IPS-NIHi7 (cell line): ENCODE measurements around the gene MAPK14.
"Not testable (repeated sequence)": the region's sequence is repeated elsewhere in the genome, so short reads cannot be mapped to it uniquely, and the experiment has no call there.

ENCODE experiments used
- DNase-seq: peaks from one replicate; pipeline ENCODE4 v3.0.0; 2012; ENCODE audit warnings: mixed read lengths; ENCODE audit errors: extremely low spot score

MAPK14 gene

DNA sequence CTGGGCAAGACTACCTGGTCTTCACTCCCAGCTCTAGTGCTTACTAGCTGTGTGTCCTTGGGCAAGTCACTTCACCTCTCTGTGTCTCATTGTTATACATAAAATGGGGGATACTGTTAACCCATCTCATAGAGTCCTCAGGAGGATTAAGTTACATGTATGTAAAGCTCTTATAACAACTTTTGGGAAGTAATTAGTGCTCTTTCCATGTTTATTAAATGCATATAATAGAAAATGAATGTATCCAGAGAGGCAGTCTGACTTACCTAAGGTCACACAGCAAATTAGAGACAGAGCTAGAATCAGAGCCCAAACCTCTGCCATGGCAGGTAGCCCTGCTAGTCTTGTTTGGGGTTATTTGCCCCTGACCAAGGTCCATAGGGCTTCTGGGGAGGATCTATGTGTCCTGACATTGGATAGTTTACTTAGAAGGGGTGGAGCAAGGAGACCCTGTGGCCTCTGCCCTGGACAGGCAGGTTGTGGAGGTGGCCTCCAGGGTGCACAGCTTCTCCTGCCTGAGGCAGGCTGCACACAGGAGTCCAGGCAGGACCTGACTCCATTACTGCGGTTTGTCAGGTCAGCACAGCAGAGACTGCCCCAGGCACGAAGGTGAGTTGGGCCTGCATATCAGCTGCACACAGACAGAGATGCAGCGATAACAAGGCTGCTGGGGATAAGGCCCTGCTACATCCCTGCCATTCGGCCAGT lies 94.3 kb downstream of the MAPK14 start:
- no peak for DNase-seq

DNA sequence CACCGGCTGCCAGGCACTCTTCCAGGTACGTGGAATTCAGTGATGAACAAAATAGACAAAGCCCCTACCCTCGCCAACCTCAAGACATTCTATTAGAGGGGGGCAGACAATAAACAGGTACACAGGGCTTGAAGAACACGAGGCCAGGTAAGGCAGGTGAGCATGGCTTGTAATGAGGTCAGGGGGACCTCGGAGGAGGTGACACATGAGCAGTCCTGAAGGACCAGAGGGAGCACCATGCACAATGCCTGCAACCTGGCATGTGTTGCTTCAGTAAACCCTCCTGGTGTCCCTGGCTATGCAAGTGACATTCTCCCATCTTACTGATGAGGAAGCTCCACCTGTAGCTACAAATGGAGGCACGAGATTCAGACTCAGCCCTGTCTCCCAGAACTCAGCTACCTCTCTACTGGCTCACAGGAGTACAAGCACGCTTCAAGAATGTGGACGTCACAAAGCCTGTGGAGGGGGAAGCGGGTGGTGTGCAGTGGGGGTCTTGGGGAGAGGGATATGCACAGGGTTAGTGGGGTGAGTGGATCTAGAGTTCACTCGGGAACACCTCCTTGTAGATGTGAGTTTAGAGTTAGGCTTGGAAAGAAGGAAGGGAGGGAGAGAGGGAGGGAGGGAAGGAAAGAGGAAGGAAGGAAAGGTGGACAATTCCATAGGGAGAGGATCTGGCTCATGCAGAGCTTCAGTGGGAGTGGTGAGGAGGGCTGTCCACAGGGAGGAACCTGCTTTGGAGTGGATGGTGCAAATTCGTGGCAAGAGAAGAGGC lies 95.1 kb downstream of the MAPK14 start:
- DNase-seq = no peak

DNA sequence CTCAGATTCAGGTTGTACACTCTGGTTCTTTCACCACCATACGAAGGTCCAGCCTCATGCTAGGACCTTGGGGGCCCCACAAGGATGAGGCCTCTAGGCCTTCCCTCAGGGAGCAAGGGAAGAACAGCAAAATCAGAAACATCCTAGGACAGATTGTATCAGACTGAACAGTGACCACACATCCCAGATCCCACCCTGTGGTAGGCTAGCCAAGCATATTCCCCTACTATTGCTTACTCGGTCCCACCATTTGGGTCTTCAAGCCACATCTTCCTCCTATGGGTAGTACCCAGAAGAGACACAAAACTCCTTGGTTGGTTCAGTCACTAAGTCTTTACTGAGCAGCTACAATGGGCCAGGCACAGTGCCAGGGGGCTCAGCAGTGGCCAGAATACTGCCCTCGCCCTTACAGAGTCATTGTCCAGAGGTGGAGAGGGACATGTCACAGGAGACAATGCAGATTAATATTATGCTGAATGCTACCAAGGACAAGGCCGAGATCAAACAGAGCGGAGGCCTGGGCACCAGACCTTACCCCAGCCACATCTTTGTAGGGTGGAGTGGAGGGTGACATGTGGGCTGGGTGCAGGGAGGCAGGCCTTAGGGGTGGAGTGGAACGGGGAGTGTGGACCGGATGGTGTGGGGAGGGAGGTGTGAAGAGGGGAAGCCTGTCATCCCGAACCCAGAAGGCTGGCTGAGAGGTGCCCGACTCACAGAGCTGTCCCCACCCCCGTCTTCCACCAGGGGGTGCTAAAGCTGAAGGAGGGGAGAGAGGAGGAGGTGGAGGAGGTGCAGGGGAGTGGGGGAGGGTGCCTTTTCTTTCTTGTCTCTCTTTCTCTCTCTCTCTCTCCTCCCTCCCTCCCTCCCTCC lies 95.9 kb downstream of the MAPK14 start:
- peak; percentile 87 for DNase-seq

DNA sequence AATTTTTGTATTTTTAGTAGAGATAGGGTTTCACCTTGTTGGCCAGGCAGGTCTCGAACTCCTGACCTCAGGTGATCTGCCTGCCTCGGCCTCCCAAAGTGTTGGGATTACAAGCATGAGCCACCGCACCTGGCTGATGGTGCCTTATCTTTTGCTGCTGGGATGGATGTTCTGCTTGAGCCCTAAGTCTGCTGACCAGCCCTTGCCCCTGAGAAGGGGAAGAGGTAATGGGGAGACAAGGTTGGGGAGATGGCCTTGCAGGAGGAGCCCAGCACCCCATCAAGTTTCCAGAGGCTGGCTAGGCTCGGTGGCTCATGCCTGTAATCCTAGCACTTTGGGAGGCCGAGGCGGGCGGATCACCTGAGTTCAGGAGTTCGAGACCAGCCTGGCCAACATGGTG lies 96.7 kb downstream of the MAPK14 start:
- not testable (repeated sequence) for DNase-seq

DNA sequence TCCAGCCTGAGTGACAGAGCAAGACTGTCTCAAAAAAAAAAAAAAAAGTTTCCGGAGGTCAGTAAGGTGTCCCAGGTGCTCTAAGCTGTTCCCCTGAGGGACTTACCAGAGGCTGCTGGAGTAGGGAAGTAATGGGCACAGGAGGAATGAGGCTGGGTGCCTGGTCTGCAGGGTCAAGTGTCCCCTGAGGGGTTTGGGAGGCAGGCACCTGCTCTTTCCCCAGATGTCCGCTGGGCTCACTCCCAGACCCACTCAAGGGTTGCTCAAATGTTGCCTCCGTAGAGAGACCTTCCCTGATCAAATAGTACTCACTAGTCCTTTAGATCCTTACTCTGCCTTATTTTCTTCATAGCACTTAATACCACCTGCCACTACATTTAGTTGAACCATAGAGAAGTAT lies 97.3 kb downstream of the MAPK14 start:
- DNase-seq = no peak

DNA sequence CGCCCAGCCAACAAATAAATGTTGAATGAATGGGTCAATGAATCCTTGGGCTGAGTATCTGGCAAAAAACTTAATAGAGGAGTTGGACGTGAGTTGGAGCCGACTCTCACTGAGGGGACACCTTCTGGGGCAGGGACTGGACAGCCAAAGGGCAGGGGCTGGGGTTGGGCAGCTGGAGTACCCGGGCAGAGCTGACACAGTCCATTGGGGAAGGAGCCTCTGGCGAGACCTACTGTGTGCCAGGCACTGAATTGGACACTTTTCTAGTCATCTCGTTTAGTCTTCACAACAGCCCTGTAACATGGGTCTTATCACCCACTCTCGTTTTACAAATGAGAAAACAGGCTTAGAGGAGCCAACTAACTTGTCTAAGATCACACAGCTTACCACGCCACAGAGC lies 98.0 kb downstream of the MAPK14 start:
- DNase-seq = no peak

DNA sequence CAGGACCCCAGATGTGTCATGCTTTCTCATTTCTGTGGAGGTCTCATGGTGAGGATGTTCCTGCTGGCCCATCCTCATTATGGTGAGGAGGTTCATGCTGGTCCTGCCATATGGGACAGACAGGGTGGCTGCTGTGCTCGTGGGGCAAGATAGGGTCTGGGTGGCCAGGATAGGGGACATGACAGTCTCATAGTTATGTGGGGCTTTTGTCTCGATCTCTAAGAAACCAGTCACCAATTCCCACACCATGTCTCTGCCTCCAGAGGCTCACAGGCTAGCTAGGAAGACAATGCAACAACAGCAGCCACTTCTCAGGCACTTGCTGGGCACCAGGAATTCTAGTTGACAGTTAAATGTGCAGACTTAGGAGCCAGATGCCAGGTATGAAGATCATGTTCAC lies 98.5 kb downstream of the MAPK14 start:
- no peak for DNase-seq

DNA sequence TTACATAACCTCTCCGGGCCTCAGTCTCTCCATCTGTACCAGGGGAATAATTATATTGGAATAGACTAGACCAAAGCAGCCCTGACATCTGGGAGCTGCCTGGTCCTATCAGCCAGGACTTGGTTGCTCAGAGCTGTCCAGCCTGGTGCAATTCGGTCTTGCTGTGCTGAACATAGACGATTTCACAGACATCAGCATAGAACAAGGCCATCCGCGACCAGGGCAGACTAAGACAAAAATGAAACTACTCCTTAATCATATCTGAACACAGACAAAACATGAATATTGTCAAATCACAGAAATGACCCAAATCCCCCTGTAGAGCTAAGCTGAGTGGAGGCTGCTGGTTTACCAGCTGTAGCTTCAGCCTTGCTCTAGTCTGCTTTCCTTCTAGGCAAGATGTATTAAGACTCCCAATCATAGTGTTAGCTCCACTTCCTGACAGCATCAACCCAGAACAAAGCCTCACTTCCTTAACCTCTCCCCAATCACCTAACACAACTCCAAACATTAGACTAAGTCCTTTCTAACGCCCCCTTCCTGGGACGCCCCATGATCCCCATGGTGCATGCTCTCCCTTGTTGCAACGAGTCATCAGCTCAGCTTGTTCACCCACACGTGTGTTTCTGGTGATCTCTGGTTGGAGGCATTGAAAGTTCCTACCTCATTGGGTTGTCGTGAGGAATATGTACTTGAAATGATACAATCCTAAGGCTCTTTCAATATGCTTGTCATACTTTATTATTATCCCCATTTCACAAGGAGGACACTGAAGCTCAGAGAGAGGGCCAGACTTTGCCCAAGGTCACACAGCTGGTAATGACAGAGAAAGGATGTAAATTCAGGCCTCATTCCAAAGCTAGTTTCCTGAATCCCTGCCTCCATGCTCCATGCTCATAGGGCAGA lies 99.2 kb downstream of the MAPK14 start:
- no peak for DNase-seq

DNA sequence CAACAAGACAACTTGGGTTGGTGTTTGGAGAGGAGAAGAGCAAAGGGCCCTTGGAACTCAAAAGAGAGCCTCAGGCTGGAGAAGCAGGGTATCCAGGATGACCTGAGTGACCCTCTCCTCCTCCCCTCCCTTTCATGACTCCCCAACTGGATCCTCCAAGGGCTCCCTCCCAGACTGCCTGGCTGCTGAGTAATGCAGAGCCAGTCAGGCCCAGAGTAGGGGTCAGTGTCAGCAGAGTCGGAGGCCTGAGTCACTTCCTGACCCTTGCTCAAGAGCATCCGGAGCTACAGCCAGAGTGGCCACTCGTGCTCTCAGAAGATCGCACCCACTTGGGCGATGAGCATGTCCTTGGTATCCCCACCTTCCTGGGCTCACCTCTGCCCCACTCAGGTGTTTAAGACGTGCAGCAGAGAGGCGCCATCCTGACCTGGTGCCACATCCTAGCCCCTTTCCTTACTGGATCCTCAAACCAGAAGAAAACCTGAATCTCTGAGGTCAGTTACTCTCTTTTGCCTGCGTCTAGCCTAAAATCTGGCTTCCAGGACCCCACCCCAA lies 99.9 kb downstream of the MAPK14 start:
- peak; percentile 29 for DNase-seq

DNA sequence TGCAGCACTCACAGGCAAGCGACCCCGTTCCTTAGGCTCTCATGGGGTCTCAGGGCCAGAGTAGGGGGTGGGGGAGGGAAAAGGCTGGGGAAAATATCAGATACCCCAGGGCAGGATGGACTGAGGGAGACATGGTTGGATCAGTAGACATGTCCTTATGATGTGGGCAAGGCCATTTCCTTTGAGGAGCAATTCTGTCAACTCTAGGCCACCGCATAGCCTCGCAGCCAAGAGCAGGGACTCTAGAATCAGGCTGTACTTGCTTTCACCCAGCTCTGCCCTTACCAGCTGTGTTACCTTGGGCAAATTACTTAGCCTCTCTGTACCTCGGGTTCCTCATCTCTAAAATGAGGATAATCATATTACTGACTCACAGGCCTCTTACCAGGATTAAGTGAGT lies 100.5 kb downstream of the MAPK14 start:
- no peak for DNase-seq

DNA sequence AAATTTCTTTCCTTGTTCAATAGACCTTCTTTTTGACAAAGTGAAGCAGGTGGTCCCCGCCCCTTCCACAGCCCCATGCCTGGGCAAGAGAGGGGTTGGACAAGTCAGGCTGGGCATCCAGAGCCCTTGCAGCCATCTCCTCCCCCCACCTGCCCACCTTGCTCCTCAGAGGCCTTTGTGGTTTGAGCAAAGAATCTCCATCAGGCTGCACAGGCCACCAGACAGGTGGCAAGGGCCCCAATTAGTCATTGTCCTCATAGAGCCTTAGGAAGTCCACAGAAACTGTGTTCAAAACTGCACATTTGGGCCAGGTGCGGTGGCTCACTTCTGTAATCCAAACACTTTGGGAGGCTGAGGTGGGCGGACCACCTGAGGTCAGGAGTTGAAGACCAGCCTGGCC lies 101.2 kb downstream of the MAPK14 start:
- no peak for DNase-seq

DNA sequence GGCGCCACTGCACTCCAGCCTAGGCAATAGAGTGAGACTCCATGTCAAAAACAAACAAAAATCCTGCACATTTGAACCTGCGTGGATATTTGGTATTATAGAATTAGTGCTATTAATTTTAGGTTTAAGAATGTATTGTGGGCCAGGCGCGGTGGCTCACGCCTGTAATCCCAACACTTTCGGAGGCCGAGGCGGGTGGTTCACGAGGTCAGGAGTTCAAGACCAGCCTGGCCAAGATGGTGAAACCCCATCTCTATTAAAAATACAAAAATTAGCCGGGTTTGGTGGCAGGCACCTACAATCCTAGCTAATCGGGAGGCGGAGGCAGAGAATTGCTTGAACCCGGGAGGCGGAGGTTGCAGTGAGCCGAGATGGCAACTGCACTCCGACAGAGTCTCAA lies 101.7 kb downstream of the MAPK14 start:
- DNase-seq = not testable (repeated sequence)

DNA sequence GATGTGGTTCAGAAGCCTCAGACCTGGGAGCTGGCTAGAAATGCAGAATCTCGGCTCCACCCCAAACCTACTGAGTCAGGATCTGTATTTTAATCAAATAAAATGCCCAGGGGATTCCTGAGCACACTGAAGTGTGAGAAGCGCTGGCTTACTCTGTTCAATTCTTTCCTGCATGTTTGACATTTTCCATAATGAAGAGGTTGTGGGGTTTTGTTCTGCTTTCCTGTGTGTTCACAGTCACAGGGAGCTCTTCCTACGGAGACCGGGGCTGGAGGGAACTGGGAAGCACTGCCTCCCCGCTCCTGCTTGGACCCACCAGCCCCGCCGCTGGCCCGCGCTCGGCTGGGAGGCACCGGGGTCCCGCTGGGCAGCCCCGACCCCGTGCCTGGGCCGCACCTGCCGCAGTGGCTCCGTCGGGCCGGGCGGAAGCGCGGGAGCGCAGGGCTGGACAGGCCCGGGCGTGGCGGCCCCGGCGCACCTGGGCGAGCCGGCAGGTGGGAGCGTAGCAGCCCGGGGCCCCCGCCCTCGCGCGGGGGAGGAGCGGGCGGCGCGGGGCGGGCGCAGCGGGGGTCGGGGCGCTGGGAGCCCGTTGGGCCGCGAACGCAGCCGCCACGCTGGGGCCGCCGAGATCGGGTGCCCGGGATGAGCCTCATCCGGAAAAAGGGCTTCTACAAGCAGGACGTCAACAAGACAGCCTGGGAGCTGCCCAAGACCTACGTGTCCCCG lies 102.5 kb downstream of the MAPK14 start, which contains the start of gene MAPK13:
MAPK13 (plus strand) TSS at position 573 of the 726 bp plus-strand sequence; CDS start at position 643, 70 bp downstream.
- peak; percentile 67 for DNase-seq

DNA sequence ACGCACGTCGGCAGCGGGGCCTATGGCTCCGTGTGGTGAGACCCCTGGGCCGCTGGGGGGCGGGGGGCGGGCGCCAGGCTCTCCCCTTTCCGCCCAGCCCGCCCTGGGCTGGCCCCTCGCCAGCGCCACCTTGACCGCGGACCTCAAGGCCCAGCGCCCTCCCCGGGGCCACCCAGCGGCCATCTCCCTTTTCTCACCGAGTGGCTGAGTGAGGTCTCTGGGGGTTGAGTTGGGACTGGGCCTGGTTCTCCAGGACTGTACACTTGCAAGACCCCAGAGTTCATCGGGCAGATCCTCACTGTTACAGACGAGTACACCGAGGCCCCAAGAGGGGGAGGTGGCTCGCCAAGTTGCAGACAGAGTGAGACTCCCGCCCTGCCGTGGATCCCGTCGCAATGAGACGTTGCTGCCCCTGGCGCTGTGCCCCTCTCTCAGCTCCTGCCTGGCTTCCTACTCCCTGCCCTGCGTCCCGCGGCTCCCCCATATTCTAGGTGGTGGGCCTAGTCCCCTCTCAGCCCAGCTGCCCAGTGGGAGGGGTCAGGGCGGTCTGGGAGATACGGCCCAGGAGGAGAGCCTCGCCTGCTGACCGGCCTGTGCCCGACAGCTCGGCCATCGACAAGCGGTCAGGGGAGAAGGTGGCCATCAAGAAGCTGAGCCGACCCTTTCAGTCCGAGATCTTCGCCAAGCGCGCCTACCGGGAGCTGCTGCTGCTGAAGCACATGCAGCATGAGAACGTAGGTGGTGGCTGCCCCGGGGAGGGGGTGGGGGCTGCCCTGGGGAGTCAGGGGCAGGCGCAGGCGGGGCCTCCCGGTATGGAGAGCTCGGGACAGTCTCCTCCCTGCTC lies 103.3 kb downstream of the MAPK14 start:
- peak; percentile 58 for DNase-seq

DNA sequence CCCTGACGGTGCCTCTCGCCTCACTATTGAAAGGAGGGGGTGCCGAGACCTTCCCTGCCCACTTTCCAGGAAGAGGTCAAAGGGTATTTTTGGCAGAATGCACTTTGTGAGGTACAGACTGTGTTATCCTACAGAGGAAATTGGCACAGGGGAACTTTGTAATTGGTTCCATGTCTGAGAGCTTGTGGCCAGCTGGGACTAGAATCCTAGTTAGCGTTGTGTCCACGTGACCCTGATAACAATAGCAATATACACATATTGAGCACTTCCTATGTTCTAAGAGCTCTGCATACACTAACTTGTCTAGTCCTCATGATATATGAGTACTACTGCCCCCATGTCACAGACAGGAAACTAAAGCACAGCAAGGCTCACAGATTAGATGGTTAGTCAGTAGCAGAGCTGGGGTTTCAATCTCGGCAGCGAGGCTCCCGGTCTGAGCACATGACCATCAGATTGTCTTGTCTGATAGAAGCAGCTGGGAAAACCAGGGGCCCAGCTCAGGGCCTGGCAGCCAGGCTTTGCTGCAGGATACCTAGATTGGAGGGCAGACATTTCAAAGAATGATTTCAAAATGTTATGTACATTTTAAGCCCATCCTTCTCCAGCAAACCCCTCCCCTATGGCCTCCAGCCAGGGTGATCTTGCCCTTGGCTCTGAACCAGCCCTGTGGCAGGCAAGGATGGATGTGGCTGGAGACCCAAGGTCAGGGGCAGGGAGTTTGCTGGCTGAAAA lies 104.1 kb downstream of the MAPK14 start:
- no peak for DNase-seq

DNA sequence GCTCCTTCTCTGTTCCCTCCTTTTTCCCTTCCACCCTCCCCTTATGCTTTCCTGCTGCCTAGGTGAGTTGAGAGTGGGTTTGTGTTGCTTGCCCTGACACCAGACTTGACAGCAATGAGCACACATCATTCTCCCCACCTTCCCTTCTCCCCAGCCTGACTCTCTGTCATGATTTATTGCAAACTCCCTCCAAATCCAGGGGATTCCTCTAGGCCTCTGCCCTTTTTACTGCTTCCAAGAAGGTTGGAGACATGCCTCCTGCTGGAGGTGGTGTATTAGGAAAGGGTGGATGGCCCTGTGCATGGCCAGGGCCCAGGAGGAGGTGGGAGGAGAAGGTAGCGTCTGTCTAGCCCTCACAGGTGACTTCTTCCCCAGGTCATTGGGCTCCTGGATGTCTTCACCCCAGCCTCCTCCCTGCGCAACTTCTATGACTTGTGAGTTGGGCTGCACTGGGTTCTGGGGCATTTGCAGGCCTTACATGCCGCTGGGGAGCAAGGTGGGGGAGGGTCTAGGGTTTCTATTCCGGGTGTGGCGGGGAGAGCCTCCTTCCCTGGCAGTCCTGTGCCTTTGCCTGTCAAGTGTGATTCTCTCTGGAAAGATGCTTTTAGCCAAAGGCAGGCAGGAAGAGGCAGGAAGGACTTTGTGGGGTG lies 104.8 kb downstream of the MAPK14 start:
- DNase-seq = no peak

DNA sequence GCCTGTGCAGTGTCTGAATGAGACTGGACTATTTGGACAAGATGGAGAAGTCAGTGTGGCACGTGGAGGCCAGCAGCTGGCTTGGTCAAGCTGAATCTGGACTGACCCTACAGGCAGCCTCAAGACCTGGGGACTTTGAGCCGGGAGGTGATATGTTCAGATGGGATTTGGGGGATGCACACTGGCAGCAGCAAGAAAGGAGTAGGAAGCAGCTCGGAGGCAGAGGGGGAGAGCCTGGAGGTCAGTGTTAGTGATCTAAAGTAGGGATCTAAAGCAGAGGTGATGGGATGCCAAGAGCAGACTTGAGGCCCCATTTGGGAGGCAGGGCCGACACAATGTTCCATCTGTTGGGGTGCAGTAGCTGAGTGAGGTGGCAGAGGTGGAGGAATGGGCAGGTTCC lies 105.5 kb downstream of the MAPK14 start:
- DNase-seq = no peak

DNA sequence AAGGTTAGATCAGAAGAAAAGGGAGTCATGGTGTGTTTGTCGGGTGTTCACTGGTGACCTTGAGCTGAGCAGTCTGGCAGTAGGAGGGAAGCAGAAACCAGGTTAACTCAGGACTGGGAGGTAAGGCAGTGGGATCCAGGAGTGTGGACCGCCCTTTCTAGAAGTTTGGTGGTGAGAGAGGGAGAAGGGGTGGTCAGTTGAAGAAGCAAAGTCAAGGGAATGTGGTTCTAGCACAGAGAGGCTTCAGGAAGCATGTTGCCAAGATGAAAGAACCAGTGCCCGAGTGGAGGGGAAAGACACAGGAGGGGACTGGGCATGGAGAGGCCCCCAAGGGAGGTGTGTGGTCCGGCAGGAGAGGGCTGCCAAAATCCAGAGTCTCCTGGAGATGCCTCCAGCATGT lies 106.3 kb downstream of the MAPK14 start:
- no peak for DNase-seq
